GM12878 (cell line): ENCODE results near the gene KCTD17. TPM values are rescaled to one million over a fixed set of nuclear protein-coding genes. Genes with fewer than 3 reads are reported as not detected.

Experiments used
- ATAC-seq: fragments of 200-7000 bp; cut with Tn5 transposase; 3 replicates; pipeline ENCODE4 v1.9.1; 2020; ENCODE audit warnings: mild to moderate bottlenecking, moderate library complexity
- BruUV-seq: library from RNA; stranded (reverse); fragments of 400-500 nt; replicated peaks from 2 replicates; lab custom pipeline; 2021; lab: Mats Ljungman, UMichigan
- CTCF ChIA-PET: fragments of 300-600 bp; sonication (Branson Sonifier 250); formaldehyde crosslinking; extraction: SDS; loops from one replicate; lab custom pipeline; 2021; ENCODE audit warnings: inconsistent platforms; lab: Yijun Ruan, JAX
- POLR2A ChIA-PET: fragments of 350-600 bp; formaldehyde crosslinking; extraction: SDS; loops from one replicate; lab custom pipeline; 2021; ENCODE audit warnings: inconsistent platforms; lab: Charles Lee
- RAD21 ChIA-PET: fragments of 300-600 bp; sonication (Branson Sonifier 250); formaldehyde crosslinking; loops from one replicate; lab custom pipeline; 2023; ENCODE audit warnings: antibody characterized with exemption; ENCODE audit not compliant: unreplicated experiment; lab: Charles Lee
- SMC1A ChIA-PET: fragments of 300-600 bp; sonication (Branson Sonifier 250); formaldehyde crosslinking; loops from one replicate; lab custom pipeline; 2023; ENCODE audit not compliant: unreplicated experiment, uncharacterized antibody; lab: Charles Lee
- DNase-seq: peaks from one replicate; pipeline ENCODE4 v3.0.0-alpha.2; 2011; ENCODE audit warnings: low read depth, low spot score
- FAIRE-seq: peaks from 3 replicates; lab custom pipeline; 2011; peaks lifted over from hg19 to GRCh38; lab: Jason Lieb, UNC
- H2AFZ ChIP-seq: 2 replicates; pipeline ENCODE4 v1.6.0; 2011; ENCODE audit warnings: low read depth, low read length, control low read depth; ENCODE audit not compliant: control insufficient read depth
- H3K27ac ChIP-seq: 2 replicates; pipeline ENCODE4 v1.5.1; 2011; ENCODE audit warnings: control low read depth; ENCODE audit not compliant: control insufficient read depth, insufficient read depth
- H3K27me3 ChIP-seq, 2 experiments: replicated peaks in 1 of 2; 2 replicates each; pipeline versions ENCODE4 v1.6.0 to v1.6.1; 2011; ENCODE audit warnings: low read length in 1 of 2; ENCODE audit not compliant: control insufficient read depth in 2 of 2, insufficient read depth in 2 of 2
- H3K36me3 ChIP-seq, 2 experiments: 2 replicates each; pipeline ENCODE4 v1.5.1; 2011; ENCODE audit warnings: low read length in 1 of 2; ENCODE audit not compliant: control insufficient read depth in 2 of 2, insufficient read depth in 2 of 2
- H3K4me1 ChIP-seq: 2 replicates; pipeline ENCODE4 v1.6.1; 2011; ENCODE audit warnings: mild to moderate bottlenecking, low read length, moderate library complexity, mixed read lengths; ENCODE audit not compliant: control insufficient read depth, insufficient read depth
- H3K4me2 ChIP-seq: 2 replicates; pipeline ENCODE4 v1.6.0; 2011; ENCODE audit warnings: control low read depth; ENCODE audit not compliant: control insufficient read depth, insufficient read depth
- H3K4me3 ChIP-seq: fragments of 200-600 bp; sonication (generic); 2 replicates; pipeline ENCODE4 v1.5.1; 2016
- H3K79me2 ChIP-seq: 2 replicates; pipeline ENCODE4 v1.6.0; 2011; ENCODE audit warnings: low read length; ENCODE audit not compliant: control insufficient read depth, insufficient read depth
- H3K9ac ChIP-seq: 2 replicates; pipeline ENCODE4 v1.8.0; 2011; ENCODE audit warnings: low read length, control low read depth, mixed read lengths; ENCODE audit not compliant: control insufficient read depth, insufficient read depth
- H3K9me3 ChIP-seq: replicated peaks from 3 replicates; pipeline ENCODE4 v1.5.1; 2011; ENCODE audit warnings: mild to moderate bottlenecking, low read length; ENCODE audit not compliant: control insufficient read depth, insufficient read depth
- H4K20me1 ChIP-seq: 2 replicates; pipeline ENCODE4 v1.6.0; 2011; ENCODE audit not compliant: control insufficient read depth, insufficient read depth
- BHLHE40 ChIP-seq, 2 experiments: fragments of 450-650 bp in 1 of 2; IDR thresholded peaks; 2 replicates each; pipeline ENCODE4 v1.6.1; 2011 to 2017; ENCODE audit warnings: low read depth in 2 of 2, borderline replicate concordance in 1 of 2, improper control_type of control experiment in 1 of 2, low read length in 1 of 2, mild to moderate bottlenecking in 1 of 2
- CBX3 ChIP-seq: fragments of 200-600 bp; sonication (generic); IDR thresholded peaks from 2 replicates; pipeline ENCODE4 v1.6.1; 2016; ENCODE audit warnings: low read depth, borderline replicate concordance
- MXI1 ChIP-seq: fragments of 150-350 bp; IDR thresholded peaks from 2 replicates; pipeline ENCODE4 v1.6.1; 2011; ENCODE audit warnings: low read depth, mild to moderate bottlenecking, inconsistent platforms, low read length, improper control_type of control experiment
- RAD21 ChIP-seq: IDR thresholded peaks from 2 replicates; pipeline ENCODE4 v1.6.1; 2011; ENCODE audit warnings: mild to moderate bottlenecking, low read depth, low read length, moderate library complexity; ENCODE audit not compliant: insufficient read depth
- SMARCA5 ChIP-seq: fragments of 450-650 bp; IDR thresholded peaks from 2 replicates; pipeline ENCODE4 v1.6.1; 2017; ENCODE audit warnings: mild to moderate bottlenecking
- SUPT20H ChIP-seq: IDR thresholded peaks from 2 replicates; pipeline ENCODE4 v1.6.1; 2011; ENCODE audit warnings: low read depth, mild to moderate bottlenecking, low read length, moderate library complexity, borderline replicate concordance; ENCODE audit not compliant: control insufficient read depth
- ZNF622 ChIP-seq: fragments of 450-650 bp; IDR thresholded peaks from 2 replicates; pipeline ENCODE4 v1.6.1; 2017; ENCODE audit warnings: mild to moderate bottlenecking, inconsistent platforms
- WGBS: methylation state at CpG from one replicate; pipeline ENCODE4 v1.1.6; 2016; ENCODE audit warnings: low lambda C conversion rate; ENCODE audit not compliant: insufficient replicate concordance, insufficient coverage; ENCODE audit errors: missing lambda C conversion rate; 5-methylcytosine and 5-hydroxymethylcytosine counted together
- in situ Hi-C: fragments of 300-500 bp; cut with MboI; formaldehyde crosslinking; loops from 9 replicates; pipeline ENCODE4 v1.14.3; 2018; ENCODE audit warnings: mixed read lengths
- intact Hi-C: fragments of 100-400 bp; cut with micrococcal nuclease; formaldehyde crosslinking; loops from one replicate; pipeline ENCODE4 v1.14.2; 2022; ENCODE audit not compliant: unreplicated experiment
- polyA plus RNA-seq, 11 experiments: library from polyadenylated mRNA; depleted of rRNA in 4 of 11; unstranded in 6 of 11; stranded (reverse) in 5 of 11; fragments of >200 nt; fragmentation: Nextera tagmentation in 4 of 11; fragmentation: Illumina TruSeq in 1 of 11; extraction: Ambion mirVana in 4 of 11; extraction: Trizol in 1 of 11; gene quantifications; 1 replicate in 1 of 11; 2 replicates in 10 of 11; pipeline versions ENCODE4 v1.2.1 to v1.2.3, GENCODE V29; 2011 to 2016; ENCODE audit warnings: inconsistent platforms in 2 of 11, missing spikeins in 2 of 11, low read depth in 1 of 11
- total RNA-seq, 4 experiments: library from RNA; depleted of rRNA in 3 of 4; stranded (reverse); fragments of >200 nt in 3 of 4; fragmentation: Illumina TruSeq in 1 of 4; extraction: Trizol in 1 of 4; gene quantifications; 2 replicates each; pipeline versions ENCODE4 v1.2.1 to v1.2.3, GENCODE V29; 2013 to 2021
- TF ChIP-seq, protein P1 (sequence below): fragments of 450-650 bp; IDR thresholded peaks from 2 replicates; pipeline ENCODE4 v1.6.1; 2017; ENCODE audit warnings: antibody characterized with exemption, mild to moderate bottlenecking, moderate library complexity
- TF ChIP-seq, protein P2 (sequence below), 3 experiments: IDR thresholded peaks in 2 of 3; conservative IDR thresholded peaks in 1 of 3; 2 replicates each; pipeline ENCODE4 v1.5.1; 2011; ENCODE audit warnings: low read depth in 3 of 3, low read length in 3 of 3, mild to moderate bottlenecking in 3 of 3, control low read depth in 2 of 3, moderate library complexity in 2 of 3, inconsistent platforms in 1 of 3, mixed read lengths in 1 of 3; ENCODE audit not compliant: control insufficient read depth in 2 of 3, insufficient read depth in 1 of 3; ENCODE audit errors: extremely low read depth in 1 of 3

Gene KCTD17
- total and polyA plus RNA-seq, 10 of the 15 experiments (the other 5 are each of a cell fraction or from before 2014, with no cell fraction given) = 0.16 to 18.4 (median 10.1) TPM; not detected in 1

DNA sequence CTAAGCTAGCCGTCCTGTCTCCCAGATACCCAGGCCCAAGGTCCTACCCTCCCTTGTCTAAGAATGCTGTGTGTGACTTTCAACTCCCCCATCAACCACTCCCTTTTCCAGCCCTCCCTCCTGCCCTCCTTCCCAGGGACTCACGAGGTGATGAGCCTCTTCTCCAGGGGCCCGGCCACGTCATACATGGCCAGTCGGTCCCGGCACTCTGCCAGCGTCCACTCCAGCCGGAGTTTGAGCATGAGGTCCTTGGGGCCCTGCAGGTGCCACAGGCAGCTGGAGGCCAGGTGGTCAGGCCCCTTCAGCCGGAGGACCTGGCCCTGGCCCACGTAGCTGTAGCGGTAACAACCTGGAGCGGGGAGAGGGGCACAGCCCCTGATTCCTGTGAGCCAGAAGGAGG is 37.9 kb downstream of the KCTD17 start:
- Histone ChIP-seq H3K27me3 (no peaks in the 10 kb centered on the region; a peak in 1 of 4 replicates), H3K79me2 (no peaks in the 10 kb centered on the region), H3K9me3 (no peaks in the 10 kb centered on the region), H3K4me3 (no peak overlapping the region), H3K36me3 (no peaks in the 10 kb centered on the region), H3K4me1 (peaks cover 10% of the 10 kb centered on the region), H3K9ac (no peak overlapping the region), H3K4me2 (no peak overlapping the region), H4K20me1 (no peaks in the 10 kb centered on the region)
- no peak for ATAC-seq
- RAD21 ChIA-PET = interaction anchor here (0.9 kb wide), 1 partner anchor 110 kb away, joined by 3 read pairs; no protein-coding TSS in a partner anchor
- intact Hi-C loops = no loop called here
- TF ChIP-seq RAD21 (no peak), MXI1 (no peak), CBX3 (no peak)
- TF ChIP-seq, all 136 proteins: peak for 0
- ChIA-PET SMC1A (interaction anchor here (1.2 to 1.3 kb wide), 2 partner anchors 10 to 11 kb away, joined by 3 to 4 read pairs; no protein-coding TSS in a partner anchor), CTCF (interaction anchor here (1.2 to 1.8 kb wide), 4 partner anchors 10 to 110 kb away, joined by 3 to 6 read pairs (median 4); no protein-coding TSS in a partner anchor), POLR2A (interaction anchor here (1.5 kb wide), 1 partner anchor 10 kb away, joined by 3 read pairs; no protein-coding TSS in a partner anchor)
- no TSS peak for BruUV-seq
- FAIRE-seq (no peak), DNase-seq (no peak)
- in situ Hi-C loops = no loop called here
- H3K27ac ChIP-seq = no peak overlapping the region
- 55% methylated on average over 9 of the region's 12 CpGs for WGBS
- no peak overlapping the region for H2AFZ ChIP-seq

DNA sequence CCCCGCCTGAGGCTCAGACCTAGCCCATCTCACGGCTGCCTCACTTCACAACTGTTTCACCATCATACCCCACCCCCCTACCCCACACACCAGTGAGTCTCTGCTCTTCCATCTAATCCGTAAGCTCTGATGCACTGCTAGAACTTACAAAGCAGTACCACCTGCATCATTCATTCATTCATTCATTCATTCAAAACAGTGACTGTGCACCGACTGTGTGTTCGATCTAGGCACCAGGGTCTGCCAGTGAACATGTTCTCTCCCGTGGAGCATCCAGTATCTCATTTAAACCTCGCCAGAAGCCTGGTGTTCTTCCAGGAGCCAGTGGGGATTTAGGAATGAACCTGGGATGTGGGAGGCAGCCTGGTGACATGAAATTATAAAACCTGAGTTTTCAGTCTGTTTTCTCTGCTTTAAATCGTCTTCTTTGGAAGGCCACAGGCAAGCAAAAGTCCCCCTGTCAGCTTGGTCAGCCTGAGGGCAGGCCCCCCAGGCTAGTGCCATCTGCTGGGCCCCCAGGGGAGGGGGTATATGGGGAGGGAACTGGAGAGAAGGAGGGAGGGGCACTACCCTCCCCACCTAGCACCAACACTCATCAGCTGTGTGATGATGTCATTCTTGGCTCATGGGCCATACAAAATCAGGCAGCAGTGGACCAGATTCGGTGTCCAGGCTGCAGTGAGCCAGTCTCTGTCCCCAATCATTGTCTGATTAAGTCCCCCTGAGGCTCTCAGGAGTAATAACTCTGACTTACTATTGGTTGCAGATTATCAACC is 39.6 kb downstream of the KCTD17 start:
- intact Hi-C loops (no loop called here), in situ Hi-C loops (no loop called here)
- no peak overlapping the region for H3K9ac ChIP-seq
- peaks cover 0 to 2% of the 10 kb centered on the region in 2 experiments; a peak in 2 of 4 replicates for H3K27me3 ChIP-seq
- ChIA-PET RAD21 (interaction anchor here (1.0 kb wide), 1 partner anchor 9 kb away, joined by 3 read pairs; no protein-coding TSS in a partner anchor), POLR2A (interaction anchor here (0.5 to 1.5 kb wide), 3 partner anchors 8 to 177 kb away, joined by 3 read pairs; no protein-coding TSS in a partner anchor), SMC1A (interaction anchor here (1.3 kb wide), 1 partner anchor 11 kb away, joined by 3 read pairs; no protein-coding TSS in a partner anchor), CTCF (interaction anchor here (0.7 to 1.0 kb wide), 3 partner anchors 9 to 108 kb away, joined by 3 read pairs; no protein-coding TSS in a partner anchor)
- FAIRE-seq (no peak), DNase-seq (no peak), ATAC-seq (no peak)
- H3K79me2 ChIP-seq = no peaks in the 10 kb centered on the region
- no peak overlapping the region for H2AFZ ChIP-seq
- H3K27ac ChIP-seq = no peak overlapping the region
- H3K4me3 ChIP-seq = no peak overlapping the region
- no peaks in the 10 kb centered on the region for H3K9me3 ChIP-seq
- peaks cover 10% of the 10 kb centered on the region for H3K4me1 ChIP-seq
- H3K4me2 ChIP-seq = no peak overlapping the region
- H3K36me3 ChIP-seq = no peaks in the 10 kb centered on the region
- BruUV-seq = no TSS peak
- WGBS = 60% methylated on average over 9 of the region's 9 CpGs
- no peaks in the 10 kb centered on the region for H4K20me1 ChIP-seq
- TF ChIP-seq, protein P1, sequence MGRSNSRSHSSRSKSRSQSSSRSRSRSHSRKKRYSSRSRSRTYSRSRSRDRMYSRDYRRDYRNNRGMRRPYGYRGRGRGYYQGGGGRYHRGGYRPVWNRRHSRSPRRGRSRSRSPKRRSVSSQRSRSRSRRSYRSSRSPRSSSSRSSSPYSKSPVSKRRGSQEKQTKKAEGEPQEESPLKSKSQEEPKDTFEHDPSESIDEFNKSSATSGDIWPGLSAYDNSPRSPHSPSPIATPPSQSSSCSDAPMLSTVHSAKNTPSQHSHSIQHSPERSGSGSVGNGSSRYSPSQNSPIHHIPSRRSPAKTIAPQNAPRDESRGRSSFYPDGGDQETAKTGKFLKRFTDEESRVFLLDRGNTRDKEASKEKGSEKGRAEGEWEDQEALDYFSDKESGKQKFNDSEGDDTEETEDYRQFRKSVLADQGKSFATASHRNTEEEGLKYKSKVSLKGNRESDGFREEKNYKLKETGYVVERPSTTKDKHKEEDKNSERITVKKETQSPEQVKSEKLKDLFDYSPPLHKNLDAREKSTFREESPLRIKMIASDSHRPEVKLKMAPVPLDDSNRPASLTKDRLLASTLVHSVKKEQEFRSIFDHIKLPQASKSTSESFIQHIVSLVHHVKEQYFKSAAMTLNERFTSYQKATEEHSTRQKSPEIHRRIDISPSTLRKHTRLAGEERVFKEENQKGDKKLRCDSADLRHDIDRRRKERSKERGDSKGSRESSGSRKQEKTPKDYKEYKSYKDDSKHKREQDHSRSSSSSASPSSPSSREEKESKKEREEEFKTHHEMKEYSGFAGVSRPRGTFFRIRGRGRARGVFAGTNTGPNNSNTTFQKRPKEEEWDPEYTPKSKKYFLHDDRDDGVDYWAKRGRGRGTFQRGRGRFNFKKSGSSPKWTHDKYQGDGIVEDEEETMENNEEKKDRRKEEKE = no peak
- no peak for TF ChIP-seq BHLHE40 (IDR thresholded peaks at IDR 0.05; ENCODE audit: borderline replicate concordance in 1 of 2, low read depth in 2 of 2, low read length in 1 of 2)
- TF ChIP-seq MXI1 = no peak
- TF ChIP-seq, protein P2, sequence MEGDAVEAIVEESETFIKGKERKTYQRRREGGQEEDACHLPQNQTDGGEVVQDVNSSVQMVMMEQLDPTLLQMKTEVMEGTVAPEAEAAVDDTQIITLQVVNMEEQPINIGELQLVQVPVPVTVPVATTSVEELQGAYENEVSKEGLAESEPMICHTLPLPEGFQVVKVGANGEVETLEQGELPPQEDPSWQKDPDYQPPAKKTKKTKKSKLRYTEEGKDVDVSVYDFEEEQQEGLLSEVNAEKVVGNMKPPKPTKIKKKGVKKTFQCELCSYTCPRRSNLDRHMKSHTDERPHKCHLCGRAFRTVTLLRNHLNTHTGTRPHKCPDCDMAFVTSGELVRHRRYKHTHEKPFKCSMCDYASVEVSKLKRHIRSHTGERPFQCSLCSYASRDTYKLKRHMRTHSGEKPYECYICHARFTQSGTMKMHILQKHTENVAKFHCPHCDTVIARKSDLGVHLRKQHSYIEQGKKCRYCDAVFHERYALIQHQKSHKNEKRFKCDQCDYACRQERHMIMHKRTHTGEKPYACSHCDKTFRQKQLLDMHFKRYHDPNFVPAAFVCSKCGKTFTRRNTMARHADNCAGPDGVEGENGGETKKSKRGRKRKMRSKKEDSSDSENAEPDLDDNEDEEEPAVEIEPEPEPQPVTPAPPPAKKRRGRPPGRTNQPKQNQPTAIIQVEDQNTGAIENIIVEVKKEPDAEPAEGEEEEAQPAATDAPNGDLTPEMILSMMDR (IDR thresholded peaks at IDR 0.05 in 2 of 3, conservative IDR thresholded peaks at IDR 0.05 in 1 of 3; ENCODE audit: control insufficient read depth in 2 of 3, extremely low read depth in 1 of 3, insufficient read depth in 1 of 3, low read depth in 3 of 3, low read length in 3 of 3) = no peak
- no peak for TF ChIP-seq SMARCA5
- no peak for TF ChIP-seq SUPT20H
- no peak for TF ChIP-seq ZNF622
